ENCODE measurements around the gene CDR2.

The CDR2 gene

GRCh38 chr16:22315979-22316378 lies 58.4 kb downstream of the CDR2 start:
- TF ChIP-seq CTCF (IDR thresholded peaks at IDR 0.05; ENCODE audit: borderline replicate concordance, insufficient read depth, low read depth, low read length) = no peak
- no peak overlapping the region for H3K4me3 ChIP-seq (ENCODE audit: low read depth, low read length)

GRCh38 chr16:22314661-22315626 lies 59.5 kb downstream of the CDR2 start:
- TF ChIP-seq CTCF (IDR thresholded peaks at IDR 0.05; ENCODE audit: borderline replicate concordance, insufficient read depth, low read depth, low read length) = no peak
- no peak overlapping the region for H3K4me3 ChIP-seq (ENCODE audit: low read depth, low read length)

GRCh38 chr16:22313876-22314470 lies 60.4 kb downstream of the CDR2 start:
- no peak for TF ChIP-seq CTCF (IDR thresholded peaks at IDR 0.05; ENCODE audit: borderline replicate concordance, insufficient read depth, low read depth, low read length)
- no peak overlapping the region for H3K4me3 ChIP-seq (ENCODE audit: low read depth, low read length)

- no peak overlapping the region for H3K4me3 ChIP-seq (ENCODE audit: low read depth, low read length)
- no peak for TF ChIP-seq CTCF (IDR thresholded peaks at IDR 0.05; ENCODE audit: borderline replicate concordance, insufficient read depth, low read depth, low read length)
Measured at GRCh38 chr16:22312897-22313781, 61.3 kb downstream of the CDR2 start.

- no peak for TF ChIP-seq CTCF (IDR thresholded peaks at IDR 0.05; ENCODE audit: borderline replicate concordance, insufficient read depth, low read depth, low read length)
- no peak overlapping the region for H3K4me3 ChIP-seq (ENCODE audit: low read depth, low read length)
Measured at GRCh38 chr16:22311520-22311919, 62.9 kb downstream of the CDR2 start.

- H3K4me3 ChIP-seq (ENCODE audit: low read depth, low read length) = no peak overlapping the region
- TF ChIP-seq CTCF (IDR thresholded peaks at IDR 0.05; ENCODE audit: borderline replicate concordance, insufficient read depth, low read depth, low read length) = no peak
Measured at GRCh38 chr16:22308824-22309520, 65.4 kb downstream of the CDR2 start.
